BJ (cell line): ENCODE measurements around the gene TMEM150A. TPM values are rescaled to one million over a fixed set of nuclear protein-coding genes. Genes with fewer than 3 reads are reported as not detected.

Experiments
- CTCF ChIA-PET: fragments of 350-600 bp; formaldehyde crosslinking; extraction: SDS; loops from one replicate; lab custom pipeline; 2021; ENCODE audit warnings: antibody characterized with exemption, inconsistent platforms; lab: Yijun Ruan, JAX
- POLR2A ChIA-PET: fragments of 300-600 bp; sonication (Branson Sonifier 250); formaldehyde crosslinking; extraction: SDS; loops from one replicate; lab custom pipeline; 2021; ENCODE audit warnings: antibody characterized with exemption; lab: Charles Lee
- DNase-seq: peaks from one replicate; pipeline ENCODE4 v3.0.0-alpha.2; 2011; ENCODE audit warnings: low read depth
- H3K27me3 ChIP-seq: 2 replicates; pipeline ENCODE4 v1.6.0; 2011; ENCODE audit warnings: low read length; ENCODE audit not compliant: control insufficient read depth, insufficient read depth
- H3K36me3 ChIP-seq: 2 replicates; pipeline ENCODE4 v1.5.1; 2011; ENCODE audit warnings: low read length; ENCODE audit not compliant: control insufficient read depth, insufficient read depth
- H3K4me3 ChIP-seq: 2 replicates; pipeline ENCODE4 v1.5.1; 2011; ENCODE audit warnings: low read depth, mild to moderate bottlenecking, control low read depth, low read length
- polyA plus RNA-seq: library from polyadenylated mRNA; depleted of rRNA; stranded (reverse); fragments of >200 nt; gene quantifications from 2 replicates; pipeline ENCODE4 v1.2.3, GENCODE V29; 2011
- TF ChIP-seq, protein P1 (sequence below): IDR thresholded peaks from 2 replicates; pipeline ENCODE4 v1.5.1; 2011; ENCODE audit warnings: low read depth, mild to moderate bottlenecking, control low read depth, inconsistent platforms, low read length, moderate library complexity; ENCODE audit not compliant: insufficient read depth

The TMEM150A gene
- polyA plus RNA-seq, 1 experiment: 19.1 TPM

DNA sequence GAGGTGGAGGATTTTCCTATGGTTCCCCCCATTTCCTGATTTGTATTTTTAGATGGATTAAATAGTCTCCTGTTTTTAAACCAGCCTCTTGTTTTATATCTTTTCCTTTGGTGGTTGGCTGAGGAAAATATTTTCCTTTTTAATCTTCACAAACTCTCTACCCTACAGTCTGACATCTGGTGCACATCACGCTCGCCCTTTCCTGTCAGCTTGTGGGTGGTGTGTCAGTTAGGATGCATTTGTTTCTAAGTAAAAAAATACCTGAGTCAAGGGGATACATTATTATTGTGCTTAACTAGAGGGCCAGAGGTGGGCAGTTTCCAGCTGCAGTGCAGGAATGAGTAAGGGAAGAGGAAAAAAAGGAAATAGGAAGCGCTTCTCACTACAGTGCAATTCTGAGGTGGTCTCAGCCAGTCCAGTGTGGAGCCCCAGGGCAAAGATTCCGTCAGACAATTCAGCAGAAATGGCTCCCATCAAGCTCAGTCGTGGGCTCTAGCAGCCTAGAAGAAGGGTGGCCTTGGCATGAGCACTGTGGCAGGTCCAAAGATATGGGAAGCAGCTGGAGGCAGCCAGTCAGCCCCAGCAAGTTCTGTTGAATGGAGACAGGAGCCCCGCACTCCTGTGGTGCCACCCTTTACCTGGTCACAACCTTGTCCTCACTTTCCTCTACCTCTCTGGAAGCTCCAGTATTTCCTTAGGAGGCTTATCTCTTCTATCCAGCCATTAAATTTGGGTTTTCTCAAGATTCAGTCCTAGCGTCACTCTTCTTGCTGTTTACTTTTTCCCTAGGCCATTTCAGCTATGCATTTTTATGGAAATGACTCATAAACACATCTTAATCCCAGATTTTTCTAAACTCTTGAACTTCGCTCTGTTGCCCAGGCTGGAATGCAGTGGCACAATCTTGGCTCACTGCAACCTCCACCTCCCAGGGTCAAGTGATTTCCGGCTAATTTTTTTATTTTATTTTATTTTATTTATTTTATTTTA, 47.0 kb upstream of the TMEM150A start:
- TF ChIP-seq, protein P1, sequence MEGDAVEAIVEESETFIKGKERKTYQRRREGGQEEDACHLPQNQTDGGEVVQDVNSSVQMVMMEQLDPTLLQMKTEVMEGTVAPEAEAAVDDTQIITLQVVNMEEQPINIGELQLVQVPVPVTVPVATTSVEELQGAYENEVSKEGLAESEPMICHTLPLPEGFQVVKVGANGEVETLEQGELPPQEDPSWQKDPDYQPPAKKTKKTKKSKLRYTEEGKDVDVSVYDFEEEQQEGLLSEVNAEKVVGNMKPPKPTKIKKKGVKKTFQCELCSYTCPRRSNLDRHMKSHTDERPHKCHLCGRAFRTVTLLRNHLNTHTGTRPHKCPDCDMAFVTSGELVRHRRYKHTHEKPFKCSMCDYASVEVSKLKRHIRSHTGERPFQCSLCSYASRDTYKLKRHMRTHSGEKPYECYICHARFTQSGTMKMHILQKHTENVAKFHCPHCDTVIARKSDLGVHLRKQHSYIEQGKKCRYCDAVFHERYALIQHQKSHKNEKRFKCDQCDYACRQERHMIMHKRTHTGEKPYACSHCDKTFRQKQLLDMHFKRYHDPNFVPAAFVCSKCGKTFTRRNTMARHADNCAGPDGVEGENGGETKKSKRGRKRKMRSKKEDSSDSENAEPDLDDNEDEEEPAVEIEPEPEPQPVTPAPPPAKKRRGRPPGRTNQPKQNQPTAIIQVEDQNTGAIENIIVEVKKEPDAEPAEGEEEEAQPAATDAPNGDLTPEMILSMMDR: no peak
- no peak for DNase-seq
- ChIA-PET CTCF (interaction anchor here (0.6 to 4.6 kb wide), 27 partner anchors 9 to 228 kb away, joined by 3 to 81 read pairs (median 6); no protein-coding TSS in a partner anchor), POLR2A (no interaction called here)
- H3K4me3 ChIP-seq: no peak overlapping the region
- H3K36me3 ChIP-seq: peaks cover 13% of the 10 kb centered on the region
- no peaks in the 10 kb centered on the region for H3K27me3 ChIP-seq

DNA sequence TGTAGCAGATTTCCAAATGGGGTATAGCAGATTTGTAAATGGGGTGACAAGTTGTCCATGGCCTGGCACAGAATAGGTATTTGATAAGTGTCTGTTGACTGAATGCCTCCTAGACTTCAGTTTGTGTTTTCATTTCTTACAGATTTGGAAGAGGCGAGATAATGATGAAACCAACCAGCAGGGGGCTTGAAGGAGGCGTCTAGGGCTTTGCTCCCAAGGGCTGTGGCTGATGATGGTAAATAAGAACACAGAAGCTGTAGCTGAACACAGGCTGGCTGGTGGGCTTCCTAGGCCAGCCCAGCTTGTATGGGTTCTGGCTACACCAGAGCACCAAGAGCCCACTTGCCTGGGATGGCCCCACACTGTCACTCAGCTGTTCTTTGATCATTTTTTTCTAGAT, 46.1 kb upstream of the TMEM150A start:
- peaks cover 13% of the 10 kb centered on the region for H3K36me3 ChIP-seq
- POLR2A ChIA-PET: no interaction called here
- CTCF ChIA-PET: interaction anchor here (0.6 to 4.6 kb wide), 28 partner anchors 10 to 165 kb away, joined by 3 to 81 read pairs (median 6); partner anchors contain the start of gene ATOH8

DNA sequence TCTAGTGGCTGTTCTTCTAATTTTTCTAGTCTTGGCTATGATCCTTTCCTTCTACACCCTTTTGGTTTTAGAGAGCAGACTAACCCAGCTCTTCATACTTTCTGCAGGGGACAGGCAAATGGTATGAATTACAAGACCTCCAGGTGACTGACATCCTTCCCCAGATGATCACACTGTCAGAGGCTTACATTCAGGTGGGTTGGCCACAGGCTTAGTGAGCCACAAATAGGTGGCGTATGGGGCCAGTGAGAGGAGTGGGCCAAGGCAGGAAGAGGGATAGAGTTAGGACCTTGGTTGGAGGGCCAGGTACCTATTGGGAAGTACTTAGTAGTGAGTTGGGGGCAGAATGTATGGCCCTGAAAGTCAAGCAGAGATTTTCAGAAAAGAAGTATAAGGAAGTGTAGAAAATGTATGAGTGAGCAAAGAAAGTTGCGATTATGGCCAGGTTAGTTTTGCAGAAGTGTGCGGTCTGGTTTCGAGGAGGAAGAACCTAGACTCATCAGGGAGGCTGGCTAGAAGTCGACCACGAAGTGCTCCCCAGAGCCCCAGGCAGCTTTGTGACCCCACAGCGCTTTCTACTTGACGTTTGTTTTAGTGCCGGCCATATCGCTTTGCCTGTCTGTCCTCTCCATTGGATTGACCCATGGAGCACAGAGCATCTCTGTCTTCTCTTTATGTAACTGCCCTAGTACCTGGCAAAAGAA, 45.5 kb upstream of the TMEM150A start:
- TF ChIP-seq, protein P1: no peak
- H3K36me3 ChIP-seq: peaks cover 15% of the 10 kb centered on the region

More for the DNA sequence above, 46.1 kb upstream of the TMEM150A start:
- Histone ChIP-seq H3K27me3 (no peaks in the 10 kb centered on the region), H3K4me3 (no peak overlapping the region)
- DNase-seq: no peak
- TF ChIP-seq, protein P1: peak; percentile 68

DNA sequence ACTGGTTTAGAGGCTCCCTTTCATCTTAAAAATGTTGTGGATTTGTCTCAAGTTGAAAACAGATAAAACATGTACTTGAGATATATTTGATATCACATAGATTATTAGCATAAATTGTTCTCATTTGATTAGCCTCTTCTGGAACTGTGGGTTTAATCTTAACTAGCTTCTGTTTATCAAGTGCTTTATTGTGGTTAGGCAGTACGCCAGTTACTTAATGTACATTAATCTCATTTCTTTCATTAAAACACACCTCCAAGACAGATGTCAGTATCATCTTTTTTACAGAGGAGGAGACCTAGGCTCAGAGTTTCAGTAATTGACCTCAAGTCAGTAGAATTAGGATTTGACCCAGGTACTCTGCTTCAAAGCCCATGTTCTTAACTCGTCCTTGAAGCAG, 43.7 kb upstream of the TMEM150A start:
- CTCF ChIA-PET: interaction anchor here (1.3 to 3.5 kb wide), 3 partner anchors 9 to 168 kb away, joined by 4 to 18 read pairs (median 5); no protein-coding TSS in a partner anchor
- TF ChIP-seq, protein P1: no peak
- Histone ChIP-seq H3K27me3 (no peaks in the 10 kb centered on the region), H3K36me3 (peaks cover 23% of the 10 kb centered on the region), H3K4me3 (no peak overlapping the region)
- POLR2A ChIA-PET: no interaction called here
- no peak for DNase-seq

More for the DNA sequence above, 45.5 kb upstream of the TMEM150A start:
- ChIA-PET POLR2A (no interaction called here), CTCF (interaction anchor here (0.8 to 4.6 kb wide), 22 partner anchors 10 to 166 kb away, joined by 3 to 81 read pairs (median 8); partner anchors contain the start of gene ATOH8)
- no peak for DNase-seq
- Histone ChIP-seq H3K27me3 (no peaks in the 10 kb centered on the region), H3K4me3 (no peak overlapping the region)
